GM21528 (cell line): ENCODE data around the gene NF1.
"Not testable (repeated sequence)": the region's sequence is repeated elsewhere in the genome, so short reads cannot be mapped to it uniquely, and the experiment has no call there.

Experiments used
- ATAC-seq: cut with Tn5 transposase; IDR thresholded peaks from one replicate; pipeline ENCODE4 v1.9.1; 2021; ENCODE audit warnings: mild to moderate bottlenecking, moderate library complexity; ENCODE audit not compliant: unreplicated experiment, low FRiP score

Gene NF1

GRCh38 chr17:31171701-31172100 lies 76.9 kb downstream of the NF1 start:
- ATAC-seq: no peak

- no peak for ATAC-seq
Observed at GRCh38 chr17:31172388-31172787, 77.6 kb downstream of the NF1 start.

- no peak for ATAC-seq
Observed at GRCh38 chr17:31174215-31174614, 79.4 kb downstream of the NF1 start.

- no peak for ATAC-seq
Observed at GRCh38 chr17:31175237-31175636, 80.5 kb downstream of the NF1 start.

- not testable (repeated sequence) for ATAC-seq
Observed at GRCh38 chr17:31176143-31176542, 81.4 kb downstream of the NF1 start.

- not testable (repeated sequence) for ATAC-seq
Observed at GRCh38 chr17:31178951-31179350, 84.2 kb downstream of the NF1 start.

- no peak for ATAC-seq
Observed at GRCh38 chr17:31195305-31195704, 100.5 kb downstream of the NF1 start.

GRCh38 chr17:31198026-31198425 lies 103.2 kb downstream of the NF1 start:
- ATAC-seq: no peak

- not testable (repeated sequence) for ATAC-seq
Observed at GRCh38 chr17:31198666-31199065, 103.9 kb downstream of the NF1 start.

- no peak for ATAC-seq
Observed at GRCh38 chr17:31200287-31200686, 105.5 kb downstream of the NF1 start.

GRCh38 chr17:31202968-31203367 lies 108.2 kb downstream of the NF1 start:
- no peak for ATAC-seq

- no peak for ATAC-seq
Observed at GRCh38 chr17:31211352-31212012, 116.7 kb downstream of the NF1 start.

- ATAC-seq: no peak
Observed at GRCh38 chr17:31216031-31216751, 121.4 kb downstream of the NF1 start.

GRCh38 chr17:31224366-31224765 lies 129.6 kb downstream of the NF1 start:
- ATAC-seq: no peak

- ATAC-seq: no peak
Observed at GRCh38 chr17:31225831-31226230, 131.1 kb downstream of the NF1 start.

GRCh38 chr17:31226373-31226772 lies 131.6 kb downstream of the NF1 start:
- ATAC-seq: no peak

GRCh38 chr17:31226950-31227349 lies 132.2 kb downstream of the NF1 start:
- ATAC-seq: no peak

- ATAC-seq: no peak
Observed at GRCh38 chr17:31231852-31232251, 137.1 kb downstream of the NF1 start.

- no peak for ATAC-seq
Observed at GRCh38 chr17:31235110-31235509, 140.3 kb downstream of the NF1 start.

- ATAC-seq: no peak
Observed at GRCh38 chr17:31236137-31236536, 141.4 kb downstream of the NF1 start.

- no peak for ATAC-seq
Observed at GRCh38 chr17:31236712-31237111, 141.9 kb downstream of the NF1 start.

GRCh38 chr17:31241116-31241515 lies 146.3 kb downstream of the NF1 start:
- no peak for ATAC-seq
